ENCODE results near the gene ID4. TPM values are rescaled to one million over a fixed set of nuclear protein-coding genes. Genes with fewer than 3 reads are reported as not detected.
A peak's percentile ranks its signal among the peaks of the same experiment; 100 is the strongest.

The ID4 gene, protein sequence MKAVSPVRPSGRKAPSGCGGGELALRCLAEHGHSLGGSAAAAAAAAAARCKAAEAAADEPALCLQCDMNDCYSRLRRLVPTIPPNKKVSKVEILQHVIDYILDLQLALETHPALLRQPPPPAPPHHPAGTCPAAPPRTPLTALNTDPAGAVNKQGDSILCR
- not detected for polyA plus RNA-seq (2012; ENCODE audit: missing spikeins)

DNA sequence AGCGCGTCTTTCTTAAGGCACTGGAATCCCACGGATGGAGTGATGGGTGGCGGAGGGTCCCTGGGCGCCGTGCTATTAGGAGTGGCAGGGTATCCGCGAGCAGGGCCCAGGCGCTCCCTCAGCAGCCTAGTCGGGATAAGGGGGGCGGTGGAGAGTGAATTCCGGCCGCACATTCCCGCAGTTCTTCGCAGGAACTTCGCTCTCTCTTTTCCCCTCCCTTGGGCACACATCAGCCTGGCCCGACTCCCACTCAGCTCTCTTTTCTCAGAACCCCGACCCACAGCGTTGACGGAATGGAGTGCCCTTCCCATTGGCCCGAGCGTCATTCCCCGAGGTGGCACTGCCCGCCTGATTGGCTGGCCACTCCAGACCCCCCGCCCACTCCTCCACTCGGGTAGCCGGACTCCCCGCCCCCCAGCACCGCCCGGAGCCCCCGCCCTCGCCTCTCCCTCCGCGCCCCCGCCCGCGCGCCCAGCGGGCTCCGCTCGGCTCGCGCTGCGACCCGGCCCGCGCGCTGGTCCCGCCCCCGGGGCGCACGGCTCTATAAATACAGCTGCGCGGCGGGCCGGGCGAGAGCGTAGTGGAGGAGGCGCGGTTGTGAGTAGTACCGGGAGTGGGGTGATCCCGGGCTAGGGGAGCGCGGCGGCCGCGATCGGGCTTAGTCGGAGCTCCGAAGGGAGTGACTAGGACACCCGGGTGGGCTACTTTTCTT lies at the start of gene ID4:
TSS of gene ID4 (plus strand) at position 572 of the 712 bp plus-strand sequence. CDS start 385 bp downstream, outside the sequence.
- FAIRE-seq: no peak
- TF ChIP-seq POLR2A (IDR thresholded peaks at IDR 0.05; ENCODE audit: low read depth, low read length) (no peak), TAF1 (IDR thresholded peaks at IDR 0.05; ENCODE audit: borderline replicate concordance, low read depth, low read length) (no peak), POLR2AphosphoS5 (IDR thresholded peaks at IDR 0.05; ENCODE audit: low read depth, low read length) (no peak)
- DNase-seq (ENCODE audit: insufficient read length): no peak

DNA sequence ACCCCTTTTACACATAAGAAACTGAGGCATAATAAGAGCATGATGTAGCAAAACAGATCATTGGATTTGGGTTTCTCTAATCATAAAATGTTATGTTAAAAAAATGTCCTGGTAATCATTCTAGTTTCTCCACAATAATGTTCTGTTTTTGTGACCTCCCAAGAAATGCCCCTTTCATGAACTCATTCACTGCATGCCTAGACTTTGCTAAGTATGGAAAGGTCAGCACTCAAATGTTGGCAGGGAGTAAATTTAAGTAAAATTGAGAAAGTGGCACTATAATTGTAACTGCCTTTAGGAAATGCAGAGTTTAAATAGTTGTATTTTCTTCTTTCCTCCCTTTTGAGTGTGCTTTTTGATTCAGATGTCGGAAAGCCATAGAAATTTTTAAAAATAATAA lies 48.5 kb upstream of the ID4 start:
- TF ChIP-seq POLR2A (IDR thresholded peaks at IDR 0.05; ENCODE audit: low read depth, low read length): no peak
- TF ChIP-seq TAF1 (IDR thresholded peaks at IDR 0.05; ENCODE audit: borderline replicate concordance, low read depth, low read length): no peak
- no peak for TF ChIP-seq POLR2AphosphoS5 (IDR thresholded peaks at IDR 0.05; ENCODE audit: low read depth, low read length)
- DNase-seq (ENCODE audit: insufficient read length) (no peak), FAIRE-seq (no peak)

GRCh38 chr6:19789100-19789803 lies 47.9 kb upstream of the ID4 start:
- DNase-seq (ENCODE audit: insufficient read length) (no peak), FAIRE-seq (no peak)
- no peak for TF ChIP-seq POLR2A (IDR thresholded peaks at IDR 0.05; ENCODE audit: low read depth, low read length)
- TF ChIP-seq TAF1 (IDR thresholded peaks at IDR 0.05; ENCODE audit: borderline replicate concordance, low read depth, low read length): no peak
- TF ChIP-seq POLR2AphosphoS5 (IDR thresholded peaks at IDR 0.05; ENCODE audit: low read depth, low read length): no peak

- no peak for TF ChIP-seq POLR2A (IDR thresholded peaks at IDR 0.05; ENCODE audit: low read depth, low read length)
- no peak for TF ChIP-seq POLR2AphosphoS5 (IDR thresholded peaks at IDR 0.05; ENCODE audit: low read depth, low read length)
- no peak for TF ChIP-seq TAF1 (IDR thresholded peaks at IDR 0.05; ENCODE audit: borderline replicate concordance, low read depth, low read length)
- DNase-seq (ENCODE audit: insufficient read length) (no peak), FAIRE-seq (no peak)
These were observed 45.9 kb upstream of the ID4 start for GRCh38 chr6:19791267-19791666.

DNA sequence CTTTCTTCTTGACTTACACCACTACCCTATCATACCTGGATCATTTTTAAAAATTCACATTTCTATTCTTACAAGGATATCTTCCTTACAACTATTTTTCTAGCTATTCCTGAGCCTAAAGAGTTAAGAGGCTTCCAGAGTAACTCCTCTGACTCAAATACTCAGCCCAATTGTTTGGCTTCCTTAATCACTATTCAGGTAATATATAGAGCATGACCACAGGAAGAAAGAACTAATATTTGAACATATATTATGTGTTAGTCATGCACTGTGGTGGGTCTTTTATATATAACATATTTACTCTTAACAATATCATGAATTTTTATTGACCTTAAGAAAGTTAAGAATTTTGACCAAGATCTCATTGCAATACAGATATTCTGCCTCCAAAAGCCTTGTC lies 42.0 kb upstream of the ID4 start:
- FAIRE-seq: no peak

GRCh38 chr6:19796452-19796851 lies 40.7 kb upstream of the ID4 start:
- FAIRE-seq: no peak
- TF ChIP-seq POLR2AphosphoS5 (IDR thresholded peaks at IDR 0.05; ENCODE audit: low read depth, low read length): no peak
- no peak for TF ChIP-seq POLR2A (IDR thresholded peaks at IDR 0.05; ENCODE audit: low read depth, low read length)
- no peak for TF ChIP-seq TAF1 (IDR thresholded peaks at IDR 0.05; ENCODE audit: borderline replicate concordance, low read depth, low read length)
- no peak for DNase-seq (ENCODE audit: insufficient read length)

More for the DNA sequence above, 42.0 kb upstream of the ID4 start:
- no peak for TF ChIP-seq POLR2A (IDR thresholded peaks at IDR 0.05; ENCODE audit: low read depth, low read length)
- no peak for TF ChIP-seq TAF1 (IDR thresholded peaks at IDR 0.05; ENCODE audit: borderline replicate concordance, low read depth, low read length)
- TF ChIP-seq POLR2AphosphoS5 (IDR thresholded peaks at IDR 0.05; ENCODE audit: low read depth, low read length): no peak
- DNase-seq (ENCODE audit: insufficient read length): no peak

DNA sequence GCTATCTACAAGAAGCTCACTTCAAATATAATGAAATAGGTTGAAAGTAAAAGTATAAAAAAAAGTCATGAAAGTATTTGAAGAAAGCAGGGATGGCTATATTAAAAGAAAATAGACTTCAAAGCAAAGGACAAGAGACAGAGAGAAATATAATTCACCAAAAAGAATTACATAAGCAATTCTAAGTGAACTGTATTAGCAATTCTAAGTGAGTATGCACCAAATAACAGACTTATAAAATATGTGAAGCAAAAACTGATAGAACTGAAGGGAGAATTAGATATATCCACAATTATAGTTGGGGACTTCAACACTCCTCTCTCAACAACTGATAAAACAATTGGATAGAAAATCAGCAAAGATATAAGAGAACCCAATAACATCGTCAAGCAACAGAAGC lies 38.8 kb upstream of the ID4 start:
- TF ChIP-seq POLR2A (IDR thresholded peaks at IDR 0.05; ENCODE audit: low read depth, low read length) (no peak), TAF1 (IDR thresholded peaks at IDR 0.05; ENCODE audit: borderline replicate concordance, low read depth, low read length) (no peak), POLR2AphosphoS5 (IDR thresholded peaks at IDR 0.05; ENCODE audit: low read depth, low read length) (no peak)
- no peak for FAIRE-seq

DNA sequence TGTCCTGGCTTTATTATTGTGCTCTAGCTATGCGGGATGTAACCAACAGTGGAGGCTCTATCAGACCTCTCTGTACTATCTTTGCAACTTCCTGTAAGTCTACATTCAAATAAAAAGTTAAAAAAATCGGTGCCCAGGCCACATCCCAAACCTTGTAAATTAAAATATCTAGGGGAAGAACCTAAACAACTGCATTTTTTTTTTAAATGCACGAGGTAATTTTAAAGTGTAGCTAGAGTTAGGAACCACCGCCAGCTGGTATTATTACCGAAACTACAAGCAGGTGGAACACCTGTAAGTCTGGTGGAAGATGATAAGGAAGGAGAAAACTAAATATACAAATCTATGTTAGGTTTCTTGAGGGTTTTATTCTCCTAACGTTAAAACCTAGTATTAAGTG lies 34.5 kb upstream of the ID4 start:
- TF ChIP-seq POLR2A (IDR thresholded peaks at IDR 0.05; ENCODE audit: low read depth, low read length) (no peak), POLR2AphosphoS5 (IDR thresholded peaks at IDR 0.05; ENCODE audit: low read depth, low read length) (no peak), TAF1 (IDR thresholded peaks at IDR 0.05; ENCODE audit: borderline replicate concordance, low read depth, low read length) (no peak)
- DNase-seq (ENCODE audit: insufficient read length) (no peak), FAIRE-seq (no peak)

More for the DNA sequence above, 38.8 kb upstream of the ID4 start:
- no peak for DNase-seq (ENCODE audit: insufficient read length)

DNA sequence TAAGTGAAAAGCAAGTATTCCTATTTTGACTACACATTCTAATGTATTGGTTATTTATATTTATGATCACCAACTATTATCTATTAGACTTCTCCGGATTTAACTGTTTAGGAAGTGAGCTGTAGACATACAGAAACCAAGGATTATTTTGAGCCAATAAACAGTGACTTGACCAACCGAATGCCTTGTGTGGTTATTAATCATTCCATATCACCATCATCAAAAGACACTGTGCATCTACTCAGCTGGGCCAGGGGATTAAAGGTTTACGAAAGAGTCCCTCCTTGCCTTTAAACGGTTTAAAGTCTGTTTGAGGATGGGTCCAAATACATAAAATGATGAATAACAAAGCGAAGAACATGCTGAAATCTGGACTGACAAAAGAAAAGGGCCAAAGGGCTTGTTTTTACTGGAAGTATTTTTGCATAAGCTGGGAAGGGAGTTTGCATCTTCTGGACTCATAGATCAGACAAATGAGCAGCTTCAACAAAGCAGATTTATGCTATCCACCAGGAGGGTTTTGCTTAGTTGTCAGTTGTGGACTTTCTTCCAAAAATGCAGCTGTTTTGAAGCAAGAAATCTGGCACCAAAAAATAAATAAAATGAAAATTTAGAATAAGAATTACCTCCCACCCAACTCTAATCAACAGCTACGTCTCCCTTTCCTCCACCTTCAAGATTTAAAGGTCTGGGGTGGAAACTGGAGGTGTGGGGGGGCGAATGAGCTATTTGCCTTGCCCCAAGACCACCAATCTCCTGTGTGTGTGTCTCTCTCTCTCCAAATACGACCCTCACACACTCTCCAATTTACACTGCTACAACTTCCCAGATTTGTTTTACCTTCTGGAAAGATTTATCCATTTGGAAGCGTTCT lies 33.6 kb upstream of the ID4 start:
- no peak for FAIRE-seq
- DNase-seq (ENCODE audit: insufficient read length): no peak
- no peak for TF ChIP-seq POLR2AphosphoS5 (IDR thresholded peaks at IDR 0.05; ENCODE audit: low read depth, low read length)
- no peak for TF ChIP-seq TAF1 (IDR thresholded peaks at IDR 0.05; ENCODE audit: borderline replicate concordance, low read depth, low read length)
- TF ChIP-seq POLR2A (IDR thresholded peaks at IDR 0.05; ENCODE audit: low read depth, low read length): no peak

GRCh38 chr6:19804205-19805128 lies 32.7 kb upstream of the ID4 start:
- no peak for TF ChIP-seq TAF1 (IDR thresholded peaks at IDR 0.05; ENCODE audit: borderline replicate concordance, low read depth, low read length)
- no peak for TF ChIP-seq POLR2A (IDR thresholded peaks at IDR 0.05; ENCODE audit: low read depth, low read length)
- no peak for TF ChIP-seq POLR2AphosphoS5 (IDR thresholded peaks at IDR 0.05; ENCODE audit: low read depth, low read length)
- no peak for FAIRE-seq
- DNase-seq (ENCODE audit: insufficient read length): peak; percentile 18
